ENCODE results near the gene LAGE3. TPM values are rescaled to one million over a fixed set of nuclear protein-coding genes. Genes with fewer than 3 reads are reported as not detected.

The LAGE3 gene, protein sequence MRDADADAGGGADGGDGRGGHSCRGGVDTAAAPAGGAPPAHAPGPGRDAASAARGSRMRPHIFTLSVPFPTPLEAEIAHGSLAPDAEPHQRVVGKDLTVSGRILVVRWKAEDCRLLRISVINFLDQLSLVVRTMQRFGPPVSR
- 10 to 100 TPM; 16.3 to 21.3 (median 17.2) TPM for total RNA-seq

GRCh38 chrX:154478728-154479622 is at the start of gene LAGE3:
TSS of gene LAGE3 (minus strand) at chrX:154479281. CDS start at chrX:154478915, 366 bp downstream.
- peak; percentile 29 to 45 for TF ChIP-seq POLR2A (IDR thresholded peaks at IDR 0.05)
- peak; percentile 31 for TF ChIP-seq POLR2AphosphoS5 (IDR thresholded peaks at IDR 0.05)
- no peak for TF ChIP-seq EP300 (IDR thresholded peaks at IDR 0.05)
- no peak for TF ChIP-seq CTCF (IDR thresholded peaks at IDR 0.05)
- Histone ChIP-seq H3K4me1 (peaks cover 0 to 10% (median 3%) of the 10 kb centered on the region in 3 donors), H3K27me3 (no peaks in the 10 kb centered on the region), H3K9me3 (no peaks in the 10 kb centered on the region), H3K27ac (peak within 1 kb of the TSS; percentile 60 to 87 (median 84)), H3K4me3 (peak within 1 kb of the TSS; percentile 41 to 59), H3K36me3 (no peaks in the 10 kb centered on the region)
- 47% methylated on average over 11 of the region's 85 CpGs; no CpG with 5 or more reads in 1 of the 2 donors for WGBS, 2 donors (ENCODE audit: low coverage in 1 of 2)
- ATAC-seq, result peak; percentile 95

- Histone ChIP-seq H3K27ac (peak overlapping the region; percentile 64 to 83 (median 78)), H3K36me3 (peaks cover 0 to 11% of the 10 kb centered on the region in 2 donors), H3K4me3 (peak overlapping the region in 1 of 2 donors; percentile 44), H3K9me3 (no peaks in the 10 kb centered on the region), H3K27me3 (no peaks in the 10 kb centered on the region), H3K4me1 (peaks cover 0 to 12% (median 0%) of the 10 kb centered on the region in 3 donors)
- TF ChIP-seq POLR2AphosphoS5 (IDR thresholded peaks at IDR 0.05) (peak; percentile 16), CTCF (IDR thresholded peaks at IDR 0.05) (peak in 3 of 4 experiments; percentile 48 to 64 (median 49)), POLR2A (IDR thresholded peaks at IDR 0.05) (no peak), EP300 (IDR thresholded peaks at IDR 0.05) (no peak)
- 33% methylated on average over 5 of the region's 15 CpGs; no CpG with 5 or more reads in 1 of the 2 donors for WGBS, 2 donors (ENCODE audit: low coverage in 1 of 2)
- ATAC-seq, result peak; percentile 89
Measured at GRCh38 chrX:154526901-154527675, 48.0 kb upstream of the LAGE3 start.

DNA sequence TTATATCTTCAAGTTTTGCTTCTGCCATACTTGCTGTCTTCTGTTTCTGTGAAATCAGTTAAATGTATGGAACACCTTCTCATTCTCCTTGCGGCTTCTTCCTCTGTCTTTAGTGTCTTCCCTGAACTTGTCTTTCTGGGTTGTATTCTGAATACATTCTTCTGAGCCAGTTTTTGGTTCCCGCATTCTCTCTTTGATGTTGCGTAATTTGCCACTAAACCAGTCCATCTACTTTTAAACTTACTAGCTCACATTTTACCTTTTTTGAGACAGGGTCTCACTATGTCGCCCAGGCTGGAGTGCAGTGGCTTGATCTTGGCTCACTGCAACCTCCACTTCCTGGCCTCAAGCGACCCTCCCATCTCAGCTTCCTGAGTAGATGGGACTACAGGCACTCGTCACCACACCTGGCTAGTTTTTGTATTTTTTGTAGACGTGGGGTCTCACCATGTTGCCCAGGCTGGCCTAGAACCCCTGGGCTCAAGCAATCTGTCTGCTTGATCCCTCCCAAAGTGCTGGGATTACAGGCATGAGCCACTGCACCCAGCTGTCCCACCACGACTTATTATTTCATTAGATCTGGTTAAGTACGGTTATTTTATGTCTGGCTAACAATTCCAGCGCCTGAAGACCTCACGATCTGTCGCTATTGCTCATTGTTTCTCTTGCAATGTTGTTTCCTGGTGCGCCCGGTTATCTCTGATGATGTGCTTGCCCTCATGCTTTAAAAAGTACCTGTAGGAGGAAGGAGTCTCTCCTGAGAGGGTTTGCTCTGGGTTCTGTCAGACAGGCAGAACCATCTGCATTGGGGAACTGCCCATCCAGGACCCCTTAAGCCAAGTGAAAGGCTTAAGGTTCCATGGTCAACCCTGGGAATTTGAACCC is 46.8 kb upstream of the LAGE3 start:
- H3K27ac ChIP-seq, result peak overlapping the region in 2 of 4 donors; percentile 77 to 83
- H3K4me1 ChIP-seq, result peaks cover 0 to 12% (median 0%) of the 10 kb centered on the region in 3 donors
- 86 to 87% methylated on average over 4 to 6 of the region's 14 CpGs for WGBS, 2 donors (ENCODE audit: low coverage in 1 of 2)
- H3K9me3 ChIP-seq, result no peaks in the 10 kb centered on the region
- TF ChIP-seq EP300 (IDR thresholded peaks at IDR 0.05) (no peak), POLR2AphosphoS5 (IDR thresholded peaks at IDR 0.05) (no peak), CTCF (IDR thresholded peaks at IDR 0.05) (no peak), POLR2A (IDR thresholded peaks at IDR 0.05) (no peak)
- no peak for ATAC-seq
- no peaks in the 10 kb centered on the region for H3K27me3 ChIP-seq
- H3K4me3 ChIP-seq, result no peak overlapping the region
- H3K36me3 ChIP-seq, result no peaks in the 10 kb centered on the region

DNA sequence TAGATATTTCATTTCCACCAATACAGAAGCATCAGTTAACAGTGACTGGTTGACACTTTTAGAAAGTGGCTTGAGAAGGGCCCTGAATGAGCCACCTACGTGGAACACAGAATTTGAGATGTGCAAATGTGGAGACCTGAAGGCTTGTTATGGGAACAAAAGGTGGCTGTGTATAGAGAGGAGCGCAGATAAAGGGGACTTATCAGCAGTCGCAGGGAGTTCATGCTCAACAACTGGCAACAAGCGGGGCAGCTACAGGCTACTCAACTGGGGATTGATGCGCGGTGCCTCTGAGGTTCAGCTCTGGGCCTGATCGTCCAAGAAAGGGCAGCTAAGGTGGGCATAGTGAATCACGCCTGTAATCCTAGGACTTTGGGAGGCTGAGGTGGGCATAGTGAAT is 40.3 kb upstream of the LAGE3 start:
- H3K4me3 ChIP-seq, result no peak overlapping the region
- no peaks in the 10 kb centered on the region for H3K27me3 ChIP-seq
- no peak for ATAC-seq
- 88% methylated on average over 8 of the region's 8 CpGs; no CpG with 5 or more reads in 1 of the 2 donors for WGBS, 2 donors (ENCODE audit: low coverage in 1 of 2)
- TF ChIP-seq CTCF (IDR thresholded peaks at IDR 0.05) (no peak), EP300 (IDR thresholded peaks at IDR 0.05) (no peak), POLR2AphosphoS5 (IDR thresholded peaks at IDR 0.05) (no peak), POLR2A (IDR thresholded peaks at IDR 0.05) (no peak)
- peaks cover 5 to 27% (median 11%) of the 10 kb centered on the region in 3 donors for H3K4me1 ChIP-seq
- H3K27ac ChIP-seq, result no peak overlapping the region
- H3K36me3 ChIP-seq, result no peaks in the 10 kb centered on the region
- no peaks in the 10 kb centered on the region for H3K9me3 ChIP-seq

Measured in gastroesophageal sphincter (tissue), 4 donors.